Hair follicle dermal papilla cell (primary cell): ENCODE results near the gene TSHZ1. TPM values are rescaled to one million over a fixed set of nuclear protein-coding genes. Genes with fewer than 3 reads are reported as not detected.

ENCODE experiments used
- total RNA-seq: library from RNA; depleted of rRNA; stranded (reverse); fragments of >200 nt; gene quantifications from 2 replicates; pipeline ENCODE4 v1.2.3, GENCODE V29; 2012

The TSHZ1 gene
- total RNA-seq, result 7.2 and 9.6 TPM in 2 replicates

GRCh38 chr18:75210274-75211001 is at the start of gene TSHZ1:
TSS of gene TSHZ1 (plus strand) at chr18:75210797. CDS start at chr18:75211877, 1,080 bp downstream.

GRCh38 chr18:75209129-75209950 is 1.3 kb upstream of the TSHZ1 start, which contains the start of gene PTGR3:
TSS of gene PTGR3 (minus strand) at chr18:75209139. CDS start at chr18:75209058, 81 bp downstream.

Other genes starting within 250 kb of the TSHZ1 start
- 11.7 and 13.1 TPM in 2 replicates for gene PTGR3, start 1.7 kb upstream of the TSHZ1 start, total RNA-seq
- gene SMIM21, start 216.9 kb downstream of the TSHZ1 start, total RNA-seq, result not detected in 2 replicates